H1 (cell line): ENCODE measurements around the gene HDAC10.

Experiments
- BCL11A ChIP-seq, 2 experiments: IDR thresholded peaks; one replicate each; pipeline ENCODE4 v1.6.1; 2011; ENCODE audit warnings: low read depth in 2 of 2, low read length in 2 of 2, mild to moderate bottlenecking in 2 of 2
- CHD2 ChIP-seq: IDR thresholded peaks from 2 replicates; pipeline ENCODE4 v1.6.1; 2012; ENCODE audit warnings: low read length, improper control_type of control experiment
- CTCF ChIP-seq, 3 experiments: IDR thresholded peaks; 1 replicate in 2 of 3; 2 replicates in 1 of 3; pipeline versions ENCODE4 v1.5.1 to v1.6.1; 2011; ENCODE audit warnings: low read length in 3 of 3, mild to moderate bottlenecking in 3 of 3, inconsistent platforms in 2 of 3, low read depth in 1 of 3, moderate library complexity in 1 of 3; ENCODE audit not compliant: insufficient read depth in 1 of 3; ENCODE audit errors: control extremely low read depth in 1 of 3
- POLR2AphosphoS5 ChIP-seq: IDR thresholded peaks from 2 replicates; pipeline ENCODE4 v1.6.1; 2011; ENCODE audit warnings: low read depth, low read length

- TF ChIP-seq POLR2AphosphoS5 (no peak), CHD2 (no peak), BCL11A (IDR thresholded peaks at IDR 0.05; ENCODE audit: low read depth in 2 of 2, low read length in 2 of 2) (no peak), CTCF (IDR thresholded peaks at IDR 0.05; ENCODE audit: control extremely low read depth in 1 of 3, insufficient read depth in 1 of 3, low read depth in 1 of 3, low read length in 3 of 3) (no peak)
These were observed 2.2 kb upstream of the HDAC10 start for GRCh38 chr22:50253046-50253915.
